ENCODE data around the gene TBC1D22A.

TBC1D22A gene

GRCh38 chr22:47046411-47047065 lies 284.1 kb downstream of the TBC1D22A start:
- Histone ChIP-seq H3K27me3 (replicated peaks; ENCODE audit: insufficient read depth, low read length) (no peaks in the 10 kb centered on the region), H3K36me3 (replicated peaks; ENCODE audit: insufficient read depth, low read length) (no peaks in the 10 kb centered on the region), H3K4me2 (ENCODE audit: low read depth, low read length) (no peak overlapping the region), H4K20me1 (ENCODE audit: insufficient read depth, low read length) (no peaks in the 10 kb centered on the region), H3K4me3 (ENCODE audit: low read length) (no peak overlapping the region), H3K27ac (ENCODE audit: low read length) (no peak overlapping the region), H3K9me2 (replicated peaks; ENCODE audit: insufficient read depth, low read length) (no peaks in the 10 kb centered on the region), H3K9me3 (replicated peaks; ENCODE audit: insufficient read depth, low read length) (no peaks in the 10 kb centered on the region), H2AFZ (ENCODE audit: low read length) (no peak overlapping the region), H3F3A (ENCODE audit: insufficient read depth, low read length) (no peaks in the 10 kb centered on the region), H3K9ac (ENCODE audit: low read length) (no peak overlapping the region), H3K79me2 (ENCODE audit: low read length) (no peaks in the 10 kb centered on the region), H3K4me1 (ENCODE audit: low read length) (no peaks in the 10 kb centered on the region)
- TF ChIP-seq EZH2 (optimal IDR thresholded peaks at IDR 0.05; ENCODE audit: low read depth, low read length) (no peak), EZH2phosphoT487 (IDR thresholded peaks at IDR 0.05; ENCODE audit: low read length) (no peak), CTCF (IDR thresholded peaks at IDR 0.05; ENCODE audit: low read length) (no peak)
- no peak for DNase-seq

DNA sequence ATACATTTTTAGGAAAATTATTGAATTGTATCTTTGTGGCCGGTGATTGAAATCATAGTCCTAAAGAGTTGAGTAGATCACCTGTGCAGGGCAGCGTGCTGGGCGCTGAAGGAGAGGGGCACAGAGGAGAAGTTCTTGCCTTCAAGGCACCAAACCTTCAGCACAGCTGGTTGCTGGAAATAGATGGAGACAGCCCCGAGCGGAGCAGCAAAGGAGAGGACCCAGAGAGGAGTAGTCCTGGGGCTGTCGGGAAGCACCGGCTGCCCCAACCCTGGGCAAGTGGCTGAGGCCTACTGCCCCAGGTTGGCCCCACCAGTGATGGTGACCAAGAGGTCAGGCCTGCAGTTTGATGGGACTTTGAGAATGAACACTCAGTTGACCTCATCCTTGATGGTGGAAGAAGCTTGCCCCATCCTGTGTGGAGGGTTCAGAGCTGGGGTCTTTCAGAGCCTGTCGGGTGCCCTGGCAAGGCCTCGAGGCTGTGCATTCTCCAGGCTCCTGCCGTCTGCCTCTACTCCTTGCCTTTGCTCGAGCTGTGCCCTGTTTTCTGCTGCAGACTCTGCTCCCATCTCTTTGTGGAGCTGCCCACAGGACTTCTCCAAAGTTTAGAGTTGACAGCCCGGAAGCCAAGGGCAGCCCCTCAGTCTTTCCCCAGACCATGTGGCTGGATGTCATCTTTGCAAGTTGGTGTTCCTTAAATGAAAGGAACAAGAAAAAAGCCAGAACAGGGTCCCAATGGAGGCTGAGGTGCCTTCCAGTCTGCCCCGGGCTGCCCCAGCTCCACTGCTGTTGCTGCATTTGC lies 285.1 kb downstream of the TBC1D22A start:
- no peak overlapping the region for H2AFZ ChIP-seq (ENCODE audit: low read length)
- H3K4me3 ChIP-seq (ENCODE audit: low read length): no peak overlapping the region
- TF ChIP-seq CTCF (IDR thresholded peaks at IDR 0.05; ENCODE audit: low read length) (no peak), EZH2 (optimal IDR thresholded peaks at IDR 0.05; ENCODE audit: low read depth, low read length) (no peak), EZH2phosphoT487 (IDR thresholded peaks at IDR 0.05; ENCODE audit: low read length) (no peak)
- H3K27ac ChIP-seq (ENCODE audit: low read length): no peak overlapping the region
- H3K9me3 ChIP-seq (replicated peaks; ENCODE audit: insufficient read depth, low read length): no peaks in the 10 kb centered on the region
- no peaks in the 10 kb centered on the region for H3K79me2 ChIP-seq (ENCODE audit: low read length)
- no peaks in the 10 kb centered on the region for H4K20me1 ChIP-seq (ENCODE audit: insufficient read depth, low read length)
- DNase-seq: no peak
- H3K4me2 ChIP-seq (ENCODE audit: low read depth, low read length): no peak overlapping the region
- H3K36me3 ChIP-seq (replicated peaks; ENCODE audit: insufficient read depth, low read length): no peaks in the 10 kb centered on the region
- no peaks in the 10 kb centered on the region for H3K9me2 ChIP-seq (replicated peaks; ENCODE audit: insufficient read depth, low read length)
- H3F3A ChIP-seq (ENCODE audit: insufficient read depth, low read length): no peaks in the 10 kb centered on the region
- H3K4me1 ChIP-seq (ENCODE audit: low read length): no peaks in the 10 kb centered on the region
- no peak overlapping the region for H3K9ac ChIP-seq (ENCODE audit: low read length)
- H3K27me3 ChIP-seq (replicated peaks; ENCODE audit: insufficient read depth, low read length): no peaks in the 10 kb centered on the region

DNA sequence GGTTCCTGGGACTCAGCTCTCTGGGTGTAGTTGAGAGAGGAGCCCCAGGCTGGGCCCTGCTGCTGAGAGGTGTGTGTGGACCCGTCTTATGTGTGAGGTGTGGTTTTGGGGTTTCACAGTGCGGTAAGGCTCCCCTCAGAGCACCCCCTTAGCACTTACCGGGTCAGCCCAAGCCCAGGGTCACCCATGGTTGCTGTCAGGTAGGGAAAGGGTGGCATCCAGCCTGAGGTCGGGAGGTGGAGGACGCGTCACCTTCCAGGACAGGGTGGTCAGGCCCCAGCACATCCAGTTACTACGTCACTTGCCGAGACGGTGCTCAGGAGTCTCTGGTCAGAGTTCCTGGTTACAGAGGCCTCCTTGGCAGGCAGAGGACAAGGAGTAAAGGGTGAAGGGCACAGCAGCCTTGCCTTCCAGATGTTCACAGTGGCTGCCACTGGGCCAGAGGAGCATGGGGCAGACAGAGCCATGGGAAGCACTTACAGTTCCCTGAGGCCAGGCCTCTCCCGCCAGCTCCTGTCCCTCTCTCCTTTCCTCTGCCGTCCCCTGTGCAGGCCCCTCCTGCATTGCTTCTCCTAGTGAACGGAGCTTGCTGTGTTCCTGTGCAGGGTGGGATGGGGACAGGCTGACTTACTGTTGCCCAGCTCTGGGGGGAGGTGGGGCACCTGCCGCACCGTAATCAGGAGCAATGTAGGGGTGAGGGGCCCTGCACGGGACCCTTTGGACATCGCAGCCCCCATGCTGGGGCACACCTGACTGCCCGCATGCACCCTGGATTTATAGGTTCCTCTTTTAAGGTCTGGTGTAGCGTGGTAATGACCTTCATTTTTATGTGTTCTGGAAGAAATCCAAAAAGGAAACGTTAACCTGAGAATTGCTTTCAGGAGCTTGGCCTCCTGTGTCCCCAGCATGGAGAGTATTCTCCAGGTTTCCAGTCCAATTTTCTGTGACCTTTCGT lies 285.9 kb downstream of the TBC1D22A start:
- H3K9ac ChIP-seq (ENCODE audit: low read length): no peak overlapping the region
- no peak for DNase-seq
- TF ChIP-seq EZH2 (optimal IDR thresholded peaks at IDR 0.05; ENCODE audit: low read depth, low read length): no peak
- no peak for TF ChIP-seq CTCF (IDR thresholded peaks at IDR 0.05; ENCODE audit: low read length)
- TF ChIP-seq EZH2phosphoT487 (IDR thresholded peaks at IDR 0.05; ENCODE audit: low read length): no peak
- no peaks in the 10 kb centered on the region for H3K27me3 ChIP-seq (replicated peaks; ENCODE audit: insufficient read depth, low read length)
- no peak overlapping the region for H3K27ac ChIP-seq (ENCODE audit: low read length)
- no peak overlapping the region for H2AFZ ChIP-seq (ENCODE audit: low read length)
- no peak overlapping the region for H3K4me2 ChIP-seq (ENCODE audit: low read depth, low read length)
- no peaks in the 10 kb centered on the region for H4K20me1 ChIP-seq (ENCODE audit: insufficient read depth, low read length)
- no peaks in the 10 kb centered on the region for H3K9me3 ChIP-seq (replicated peaks; ENCODE audit: insufficient read depth, low read length)
- H3K4me1 ChIP-seq (ENCODE audit: low read length): no peaks in the 10 kb centered on the region
- no peaks in the 10 kb centered on the region for H3F3A ChIP-seq (ENCODE audit: insufficient read depth, low read length)
- no peaks in the 10 kb centered on the region for H3K79me2 ChIP-seq (ENCODE audit: low read length)
- no peaks in the 10 kb centered on the region for H3K36me3 ChIP-seq (replicated peaks; ENCODE audit: insufficient read depth, low read length)
- no peaks in the 10 kb centered on the region for H3K9me2 ChIP-seq (replicated peaks; ENCODE audit: insufficient read depth, low read length)
- no peak overlapping the region for H3K4me3 ChIP-seq (ENCODE audit: low read length)
